PC-9 (cell line): Measurements from ENCODE around the gene SHMT1. TPM values are rescaled to one million over a fixed set of nuclear protein-coding genes. Genes with fewer than 3 reads are reported as not detected.

Experiments
- BruUV-seq: library from RNA; stranded (reverse); fragments of 400-500 nt; replicated peaks from 2 replicates; lab custom pipeline; 2021; lab: Mats Ljungman, UMichigan
- CTCF ChIA-PET: fragments of 300-600 bp; sonication (Branson Sonifier 250); formaldehyde crosslinking; loops from one replicate; lab custom pipeline; 2022; ENCODE audit warnings: antibody characterized with exemption; lab: Charles Lee
- POLR2A ChIA-PET: fragments of 300-600 bp; sonication (Branson Sonifier 250); formaldehyde crosslinking; loops from one replicate; lab custom pipeline; 2022; ENCODE audit warnings: antibody characterized with exemption; ENCODE audit not compliant: unreplicated experiment; lab: Charles Lee
- DNase-seq, 2 experiments: peaks; one replicate each; pipeline versions ENCODE4 v3.0.0 to v3.0.0-alpha.2; 2015 to 2022; ENCODE audit warnings: mixed read lengths in 1 of 2
- H2AFZ ChIP-seq: fragments of 200-600 bp; sonication (generic); 2 replicates; pipeline ENCODE4 v1.8.1; 2017; ENCODE audit warnings: antibody characterized with exemption
- H3F3A ChIP-seq: fragments of 200-600 bp; sonication (generic); 2 replicates; pipeline ENCODE4 v1.8.1; 2017; ENCODE audit warnings: antibody characterized with exemption, mild to moderate bottlenecking, low read depth; ENCODE audit not compliant: insufficient read depth
- H3K27ac ChIP-seq: fragments of 200-600 bp; sonication (generic); 2 replicates; pipeline ENCODE4 v1.6.1; 2016; ENCODE audit warnings: mixed run types
- H3K27me3 ChIP-seq: fragments of 200-600 bp; sonication (generic); 2 replicates; pipeline ENCODE4 v1.6.1; 2016; ENCODE audit warnings: low read depth, mixed run types; ENCODE audit not compliant: insufficient read depth
- H3K36me3 ChIP-seq: fragments of 200-600 bp; sonication (generic); 2 replicates; pipeline ENCODE4 v1.6.1; 2016; ENCODE audit warnings: low read depth, mixed run types
- H3K4me1 ChIP-seq: fragments of 200-600 bp; sonication (generic); replicated peaks from 2 replicates; pipeline ENCODE4 v1.6.1; 2016; ENCODE audit warnings: mixed run types; ENCODE audit not compliant: insufficient read depth
- H3K4me2 ChIP-seq: fragments of 200-600 bp; sonication (generic); 2 replicates; pipeline ENCODE4 v1.6.1; 2017; ENCODE audit warnings: mixed run types
- H3K4me3 ChIP-seq: fragments of 200-600 bp; sonication (generic); 2 replicates; pipeline ENCODE4 v1.6.1; 2016; ENCODE audit warnings: mixed run types
- H3K79me2 ChIP-seq: fragments of 200-600 bp; sonication (generic); 2 replicates; pipeline ENCODE4 v1.6.1; 2017; ENCODE audit warnings: low read depth, mixed run types
- H3K9me2 ChIP-seq: fragments of 200-600 bp; sonication (generic); 2 replicates; pipeline ENCODE4 v1.8.1; 2017; ENCODE audit warnings: mild to moderate bottlenecking; ENCODE audit not compliant: insufficient read depth
- H3K9me3 ChIP-seq: fragments of 200-600 bp; sonication (generic); 2 replicates; pipeline ENCODE4 v1.8.1; 2016; ENCODE audit warnings: low read depth; ENCODE audit not compliant: insufficient read depth
- H4K20me1 ChIP-seq: fragments of 200-600 bp; sonication (generic); 2 replicates; pipeline ENCODE4 v1.8.1; 2017; ENCODE audit not compliant: insufficient read depth
- CTCF ChIP-seq: fragments of 200-600 bp; sonication (generic); conservative IDR thresholded peaks from 2 replicates; pipeline ENCODE4 v1.6.1; 2017; ENCODE audit warnings: mixed run types, antibody characterized with exemption, mild to moderate bottlenecking, moderate library complexity
- EZH2 ChIP-seq: fragments of 200-600 bp; sonication (generic); IDR thresholded peaks from 2 replicates; pipeline ENCODE4 v1.8.0; 2017; ENCODE audit warnings: antibody characterized with exemption, low read depth
- intact Hi-C: fragments of 100-400 bp; cut with micrococcal nuclease; formaldehyde crosslinking; loops from one replicate; pipeline ENCODE4 v1.10.0; 2022; ENCODE audit not compliant: unreplicated experiment
- total RNA-seq: library from RNA; stranded (reverse); gene quantifications from 2 replicates; pipeline ENCODE4 v1.2.3, GENCODE V29; 2021

SHMT1 gene
- total RNA-seq, 1 experiment from 2014 or later = 170 TPM

- Histone ChIP-seq H3K9me3 (no peaks in the 10 kb centered on the region), H3K9me2 (no peaks in the 10 kb centered on the region), H3K4me1 (peaks cover 25% of the 10 kb centered on the region), H3K79me2 (peaks cover 26% of the 10 kb centered on the region), H3K27ac (no peak overlapping the region), H4K20me1 (no peaks in the 10 kb centered on the region), H3K4me2 (no peak overlapping the region), H3K4me3 (no peak overlapping the region), H3F3A (peaks cover 26% of the 10 kb centered on the region), H3K27me3 (no peaks in the 10 kb centered on the region), H3K36me3 (no peaks in the 10 kb centered on the region), H2AFZ (no peak overlapping the region)
- CTCF ChIA-PET = no interaction called here
- BruUV-seq = no TSS peak
- no peak for TF ChIP-seq EZH2
- TF ChIP-seq CTCF = no peak
- intact Hi-C loops = no loop called here
- POLR2A ChIA-PET = interaction anchor here (0.6 kb wide), 1 partner anchor 378 kb away, joined by 39 read pairs; no protein-coding TSS in a partner anchor
- DNase-seq = no peak
These were observed 2.8 kb downstream of the SHMT1 start for GRCh38 chr17:18360518-18360917.

- 0 out of 2 replicates have a peak overlapping the region, but pooled peaks have one; percentile 5 for H3K4me2 ChIP-seq
- no peaks in the 10 kb centered on the region for H3K9me3 ChIP-seq
- H3K36me3 ChIP-seq = peaks cover 7% of the 10 kb centered on the region
- no peak overlapping the region for H3K27ac ChIP-seq
- no peak overlapping the region for H2AFZ ChIP-seq
- H3K79me2 ChIP-seq = peaks cover 19% of the 10 kb centered on the region
- H3F3A ChIP-seq = peaks cover 11% of the 10 kb centered on the region
- no peaks in the 10 kb centered on the region for H4K20me1 ChIP-seq
- no peak overlapping the region for H3K4me3 ChIP-seq
- POLR2A ChIA-PET = no interaction called here
- no peaks in the 10 kb centered on the region for H3K9me2 ChIP-seq
- CTCF ChIA-PET = no interaction called here
- TF ChIP-seq EZH2 (no peak), CTCF (no peak)
- BruUV-seq = no TSS peak
- no peaks in the 10 kb centered on the region for H3K27me3 ChIP-seq
- intact Hi-C loops = no loop called here
- peaks cover 17% of the 10 kb centered on the region for H3K4me1 ChIP-seq
- no peak for DNase-seq
These were observed 6.7 kb downstream of the SHMT1 start for GRCh38 chr17:18356624-18357023.

GRCh38 chr17:18353541-18353940 lies 9.8 kb downstream of the SHMT1 start:
- DNase-seq = no peak
- Histone ChIP-seq H2AFZ (no peak overlapping the region), H3K27ac (no peak overlapping the region), H3F3A (peaks cover 11% of the 10 kb centered on the region), H3K9me2 (no peaks in the 10 kb centered on the region), H3K4me3 (no peak overlapping the region), H3K36me3 (peaks cover 10% of the 10 kb centered on the region), H3K9me3 (no peaks in the 10 kb centered on the region), H3K27me3 (no peaks in the 10 kb centered on the region), H4K20me1 (no peaks in the 10 kb centered on the region), H3K4me1 (peaks cover 15% of the 10 kb centered on the region), H3K79me2 (no peaks in the 10 kb centered on the region), H3K4me2 (no peak overlapping the region)
- ChIA-PET POLR2A (no interaction called here), CTCF (no interaction called here)
- no peak for TF ChIP-seq EZH2
- no peak for TF ChIP-seq CTCF
- intact Hi-C loops = no loop called here
- no TSS peak for BruUV-seq
